Activated naive CD4-positive, alpha-beta T cell treated with anti-CD3 and anti-CD28 coated beads, Interleukin-2, amount 50 U/mL, for 72 hours (primary cell): ENCODE results near the gene PRAMEF2. TPM values are rescaled to one million over a fixed set of nuclear protein-coding genes. Genes with fewer than 3 reads are reported as not detected.
A peak's percentile ranks its signal among the peaks of the same experiment; 100 is the strongest.
"Not testable (repeated sequence)": the region's sequence is repeated elsewhere in the genome, so short reads cannot be mapped to it uniquely, and the experiment has no call there.

Experiments
- ATAC-seq, 2 donors: fragments of 150-1000 bp; cut with Tn5 transposase; 2 replicates each; pipeline ENCODE4 v1.10.0; 2021; ENCODE audit warnings: mild to moderate bottlenecking in 2 of 2, moderate library complexity in 2 of 2
- DNase-seq, 2 donors: peaks; one replicate each; pipeline ENCODE4 v3.0.0; 2021 to 2022; ENCODE audit warnings: low spot score in 2 of 2
- H3K27ac Mint-ChIP-seq, 2 donors: one replicate each; pipeline ENCODE4 v1.8.0; 2022; ENCODE audit warnings: mild to moderate bottlenecking in 2 of 2, mixed read lengths in 2 of 2
- H3K36me3 Mint-ChIP-seq, 2 donors: one replicate each; pipeline ENCODE4 v1.8.0; 2022; ENCODE audit warnings: mixed read lengths in 2 of 2
- H3K9me3 Mint-ChIP-seq, 2 donors: one replicate each; pipeline ENCODE4 v1.8.0; 2022; ENCODE audit warnings: mixed read lengths in 2 of 2
- total RNA-seq, 2 donors: library from RNA; stranded (reverse); gene quantifications; one replicate each; pipeline ENCODE4 v1.2.3, GENCODE V29; 2022

The PRAMEF2 gene
- not detected for total RNA-seq

GRCh38 chr1:12856786-12857185 is at the start of gene PRAMEF2:
Gene PRAMEF2 (plus strand): TSS chr1:12857086. CDS start chr1:12859010, 1,924 bp downstream.
- DNase-seq, H3K9me3 Mint-ChIP-seq, ATAC-seq, H3K27ac Mint-ChIP-seq, H3K36me3 Mint-ChIP-seq: not testable (repeated sequence)

GRCh38 chr1:12809933-12810332 is 47.0 kb upstream of the PRAMEF2 start:
- peaks cover 4% of the 10 kb centered on the region in 2 donors for H3K36me3 Mint-ChIP-seq
- H3K9me3 Mint-ChIP-seq = peaks cover 4% of the 10 kb centered on the region in 2 donors
- DNase-seq = no peak
- ATAC-seq = no peak
- H3K27ac Mint-ChIP-seq = peak overlapping the region in 1 of 2 donors; percentile 83

- DNase-seq = no peak
- no peak overlapping the region for H3K27ac Mint-ChIP-seq
- no peaks in the 10 kb centered on the region for H3K9me3 Mint-ChIP-seq
- no peaks in the 10 kb centered on the region for H3K36me3 Mint-ChIP-seq
- no peak for ATAC-seq
Measured at GRCh38 chr1:12810691-12811408, 46.0 kb upstream of the PRAMEF2 start.

GRCh38 chr1:12811409-12811784 is 45.5 kb upstream of the PRAMEF2 start:
- Mint-ChIP-seq H3K36me3 (no peaks in the 10 kb centered on the region), H3K27ac (peak overlapping the region in 1 of 2 donors; percentile 57), H3K9me3 (no peaks in the 10 kb centered on the region)
- ATAC-seq (no peak), DNase-seq (no peak)

GRCh38 chr1:12819061-12819460 is 37.8 kb upstream of the PRAMEF2 start:
- not testable (repeated sequence) for H3K27ac Mint-ChIP-seq, DNase-seq, H3K36me3 Mint-ChIP-seq, ATAC-seq, H3K9me3 Mint-ChIP-seq

GRCh38 chr1:12831310-12831709 is 25.6 kb upstream of the PRAMEF2 start, which contains the start of gene PRAMEF11:
Gene PRAMEF11 (minus strand): TSS chr1:12831410. CDS start chr1:12828789, 2,621 bp downstream.
- not testable (repeated sequence) for H3K27ac Mint-ChIP-seq, ATAC-seq, H3K36me3 Mint-ChIP-seq, DNase-seq, H3K9me3 Mint-ChIP-seq

GRCh38 chr1:12833251-12833650 is 23.6 kb upstream of the PRAMEF2 start:
- not testable (repeated sequence) for H3K27ac Mint-ChIP-seq, H3K9me3 Mint-ChIP-seq, H3K36me3 Mint-ChIP-seq, DNase-seq, ATAC-seq

GRCh38 chr1:12848620-12849019 is 8.3 kb upstream of the PRAMEF2 start, which contains the start of gene HNRNPCL1:
Gene HNRNPCL1 (minus strand): TSS chr1:12848720. CDS start chr1:12848289, 431 bp downstream.
- not testable (repeated sequence) for DNase-seq, ATAC-seq

GRCh38 chr1:12851779-12852178 is 5.1 kb upstream of the PRAMEF2 start:
- Mint-ChIP-seq H3K9me3 (peaks cover 0 to 8% of the 10 kb centered on the region in 2 donors), H3K36me3 (no peaks in the 10 kb centered on the region), H3K27ac (no peak overlapping the region)
- ATAC-seq (peak; percentile 45 to 55), DNase-seq (no peak)

More at GRCh38 chr1:12848620-12849019, 8.3 kb upstream of the PRAMEF2 start, which contains the start of gene HNRNPCL1:
- H3K36me3 Mint-ChIP-seq, H3K27ac Mint-ChIP-seq, H3K9me3 Mint-ChIP-seq: not testable (repeated sequence)

GRCh38 chr1:12863131-12863880 is 6.4 kb downstream of the PRAMEF2 start:
- not testable (repeated sequence) for H3K36me3 Mint-ChIP-seq

GRCh38 chr1:12878453-12878852 is 21.6 kb downstream of the PRAMEF2 start:
- not testable (repeated sequence) for DNase-seq, H3K36me3 Mint-ChIP-seq, H3K27ac Mint-ChIP-seq, ATAC-seq, H3K9me3 Mint-ChIP-seq

More at GRCh38 chr1:12863131-12863880, 6.4 kb downstream of the PRAMEF2 start:
- not testable (repeated sequence) for ATAC-seq, H3K9me3 Mint-ChIP-seq, DNase-seq, H3K27ac Mint-ChIP-seq

GRCh38 chr1:12886101-12886500 is 29.2 kb downstream of the PRAMEF2 start, which contains the start of gene PRAMEF4:
Gene PRAMEF4 (minus strand): TSS chr1:12886201. CDS start chr1:12883394, 2,807 bp downstream.
- DNase-seq, H3K27ac Mint-ChIP-seq, H3K36me3 Mint-ChIP-seq, ATAC-seq, H3K9me3 Mint-ChIP-seq: not testable (repeated sequence)

- DNase-seq, H3K27ac Mint-ChIP-seq, H3K9me3 Mint-ChIP-seq, H3K36me3 Mint-ChIP-seq, ATAC-seq: not testable (repeated sequence)
Measured at GRCh38 chr1:12898170-12898569, 41.3 kb downstream of the PRAMEF2 start, which contains the start of gene PRAMEF10. Gene PRAMEF10 (minus strand): TSS chr1:12898270. CDS start chr1:12895847, 2,423 bp downstream.

- H3K36me3 Mint-ChIP-seq, ATAC-seq, H3K27ac Mint-ChIP-seq, DNase-seq, H3K9me3 Mint-ChIP-seq: not testable (repeated sequence)
Measured at GRCh38 chr1:12899186-12899585, 42.3 kb downstream of the PRAMEF2 start.

- ATAC-seq, H3K9me3 Mint-ChIP-seq, DNase-seq, H3K36me3 Mint-ChIP-seq, H3K27ac Mint-ChIP-seq: not testable (repeated sequence)
Measured at GRCh38 chr1:12903793-12904572, 47.1 kb downstream of the PRAMEF2 start.
